Effector memory CD4-positive, alpha-beta T cell (primary cell): ENCODE results near the gene SNRPA.

Experiments
- DNase-seq, 3 donors: peaks; one replicate each; pipeline ENCODE4 v3.0.0-alpha.2; 2020
- H3K27ac ChIP-seq: 2 replicates; pipeline ENCODE4 v1.7.0; 2013; ENCODE audit warnings: mild to moderate bottlenecking, low read length, moderate library complexity; ENCODE audit not compliant: insufficient read depth, poor library complexity, severe bottlenecking
- H3K27me3 ChIP-seq: replicated peaks from 2 replicates; pipeline ENCODE4 v1.7.0; 2013; ENCODE audit warnings: mild to moderate bottlenecking, low read length; ENCODE audit not compliant: insufficient read depth, control insufficient read depth, poor library complexity, severe bottlenecking
- H3K36me3 ChIP-seq: 2 replicates; pipeline ENCODE4 v1.7.0; 2013; ENCODE audit warnings: mild to moderate bottlenecking, low read length, moderate library complexity; ENCODE audit not compliant: control insufficient read depth, insufficient read depth
- H3K4me1 ChIP-seq: 2 replicates; pipeline ENCODE4 v1.7.0; 2013; ENCODE audit warnings: low read length, mild to moderate bottlenecking; ENCODE audit not compliant: control insufficient read depth, insufficient read depth, poor library complexity, severe bottlenecking
- H3K4me3 ChIP-seq: 2 replicates; pipeline ENCODE4 v1.7.0; 2013; ENCODE audit warnings: low read length, low read depth, mild to moderate bottlenecking; ENCODE audit not compliant: insufficient read depth, poor library complexity, severe bottlenecking
- H3K9me3 ChIP-seq: 2 replicates; pipeline ENCODE4 v1.7.0; 2013; ENCODE audit warnings: mild to moderate bottlenecking, low read length, moderate library complexity; ENCODE audit not compliant: control insufficient read depth
- total RNA-seq, 3 donors: gene quantifications; one replicate each; lab custom pipeline; 2026; lab: John Stamatoyannopoulos, UW

Gene SNRPA
- total RNA-seq = 43.9 to 61.4 (median 57.2) reads per million in 3 donors

GRCh38 chr19:40750874-40751537 is at the start of gene SNRPA:
SNRPA (plus strand) TSS chr19:40751203; CDS start chr19:40751409, 206 bp downstream.
- Histone ChIP-seq H3K4me3 (peak within 1 kb of the TSS; percentile 76), H3K36me3 (peaks cover 7% of the 10 kb centered on the region), H3K27ac (peak within 1 kb of the TSS; percentile 89), H3K4me1 (peaks cover 40% of the 10 kb centered on the region), H3K27me3 (no peaks in the 10 kb centered on the region), H3K9me3 (no peaks in the 10 kb centered on the region)
- peak; percentile 90 to 94 (median 94) for DNase-seq

GRCh38 chr19:40701758-40702157 is 49.2 kb upstream of the SNRPA start:
- H3K4me1 ChIP-seq = no peaks in the 10 kb centered on the region
- peaks cover 28% of the 10 kb centered on the region for H3K36me3 ChIP-seq
- no peaks in the 10 kb centered on the region for H3K9me3 ChIP-seq
- no peaks in the 10 kb centered on the region for H3K27me3 ChIP-seq
- no peak overlapping the region for H3K27ac ChIP-seq
- DNase-seq = no peak
- no peak overlapping the region for H3K4me3 ChIP-seq

DNA sequence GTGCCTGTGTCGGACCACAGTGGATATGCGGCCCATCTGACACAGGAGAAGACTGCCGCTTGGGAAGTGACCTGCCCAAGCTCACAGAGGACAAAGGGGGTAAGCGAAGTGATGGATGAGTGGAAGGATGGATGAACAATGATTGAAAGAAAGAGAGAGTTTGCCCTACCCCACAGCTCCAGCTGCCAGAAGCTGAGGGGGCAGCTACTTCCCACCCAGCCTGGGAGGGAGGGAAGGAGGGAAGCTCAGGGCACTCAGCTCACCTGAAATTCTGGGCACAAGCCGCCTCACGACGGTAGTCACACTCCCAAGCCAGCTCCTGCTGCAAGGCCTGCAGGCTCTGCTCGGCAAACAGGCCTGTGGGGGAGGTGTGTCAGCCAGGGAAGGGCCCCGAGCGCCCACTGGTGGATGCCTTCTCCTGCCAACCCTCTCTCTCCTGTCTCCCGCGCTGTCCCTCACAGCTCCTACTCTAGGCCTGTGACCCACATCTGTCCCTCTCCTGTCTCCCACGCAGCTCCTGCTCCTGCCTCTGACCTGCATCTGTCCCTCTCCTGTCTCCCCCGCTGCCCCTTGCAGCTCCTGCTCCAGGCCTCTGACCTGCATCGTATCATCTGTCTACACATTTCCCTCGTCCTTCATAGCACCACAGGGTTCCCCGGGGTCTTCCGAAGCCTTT is 48.5 kb upstream of the SNRPA start:
- Histone ChIP-seq H3K4me3 (no peak overlapping the region), H3K27me3 (no peaks in the 10 kb centered on the region), H3K27ac (no peak overlapping the region), H3K36me3 (peaks cover 28% of the 10 kb centered on the region), H3K9me3 (no peaks in the 10 kb centered on the region), H3K4me1 (no peaks in the 10 kb centered on the region)
- no peak for DNase-seq

GRCh38 chr19:40703029-40703755 is 47.8 kb upstream of the SNRPA start:
- Histone ChIP-seq H3K9me3 (no peaks in the 10 kb centered on the region), H3K36me3 (peaks cover 31% of the 10 kb centered on the region), H3K27me3 (no peaks in the 10 kb centered on the region), H3K4me1 (no peaks in the 10 kb centered on the region), H3K27ac (no peak overlapping the region), H3K4me3 (no peak overlapping the region)
- no peak for DNase-seq

DNA sequence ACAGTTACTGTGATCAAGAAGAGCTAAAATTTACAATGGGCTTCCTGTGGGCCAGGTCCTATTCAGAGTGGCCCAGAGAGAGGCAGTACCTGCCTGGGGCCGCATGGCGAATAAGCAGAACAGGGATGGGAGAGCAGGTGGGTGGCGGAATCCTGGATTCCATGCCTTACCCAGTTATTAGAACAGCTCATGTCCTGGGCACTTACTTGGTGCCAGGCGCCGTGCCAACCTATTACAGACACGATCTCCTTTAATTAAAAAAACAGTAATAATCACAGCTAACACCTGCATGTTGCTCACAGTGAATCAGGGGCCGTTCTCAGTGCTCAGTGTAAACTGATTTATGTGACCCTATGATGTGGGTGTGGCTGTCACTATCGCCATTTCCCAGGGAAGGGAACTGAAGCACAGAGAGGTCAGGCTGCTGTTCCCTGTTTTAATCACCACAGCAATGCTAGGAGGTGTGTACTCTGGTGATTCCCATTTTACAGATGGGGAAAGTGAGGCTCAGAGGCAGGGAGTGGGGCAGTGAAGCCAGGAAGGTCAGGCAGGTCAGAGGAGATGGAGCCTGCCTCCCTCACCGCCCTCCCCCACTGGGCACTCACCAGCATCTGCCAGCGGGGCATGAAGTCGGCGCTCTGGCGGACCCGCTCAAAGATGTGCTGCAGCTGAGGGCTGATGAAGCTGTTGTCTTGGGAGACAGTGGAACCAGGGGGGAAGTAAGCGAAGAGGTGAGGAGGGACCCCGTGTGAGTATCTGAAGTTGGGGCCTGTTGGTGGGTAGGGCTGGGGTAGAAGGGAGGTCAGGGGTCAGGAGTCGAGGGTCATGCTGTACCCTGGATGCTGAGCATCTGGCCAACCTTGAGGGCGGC is 46.3 kb upstream of the SNRPA start:
- Histone ChIP-seq H3K4me3 (no peak overlapping the region), H3K27me3 (no peaks in the 10 kb centered on the region), H3K27ac (no peak overlapping the region), H3K4me1 (no peaks in the 10 kb centered on the region), H3K36me3 (peaks cover 34% of the 10 kb centered on the region), H3K9me3 (no peaks in the 10 kb centered on the region)
- DNase-seq = no peak

DNA sequence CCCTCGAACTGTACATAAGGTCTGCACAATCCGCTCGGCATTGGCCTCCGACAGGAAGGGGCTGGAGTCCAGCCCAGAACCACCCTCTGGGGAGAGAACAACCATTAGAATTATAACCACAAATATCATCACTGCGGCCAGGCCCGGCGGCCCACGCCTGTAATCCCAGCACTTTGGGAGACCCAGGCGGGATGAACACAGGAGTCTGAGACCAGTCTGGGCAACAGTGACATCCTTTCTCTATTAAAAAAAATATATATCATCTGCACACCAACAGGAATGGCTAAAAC is 45.7 kb upstream of the SNRPA start:
- Histone ChIP-seq H3K4me1 (no peaks in the 10 kb centered on the region), H3K27ac (no peak overlapping the region), H3K4me3 (no peak overlapping the region), H3K36me3 (peaks cover 36% of the 10 kb centered on the region), H3K9me3 (no peaks in the 10 kb centered on the region), H3K27me3 (no peaks in the 10 kb centered on the region)
- DNase-seq = no peak

DNA sequence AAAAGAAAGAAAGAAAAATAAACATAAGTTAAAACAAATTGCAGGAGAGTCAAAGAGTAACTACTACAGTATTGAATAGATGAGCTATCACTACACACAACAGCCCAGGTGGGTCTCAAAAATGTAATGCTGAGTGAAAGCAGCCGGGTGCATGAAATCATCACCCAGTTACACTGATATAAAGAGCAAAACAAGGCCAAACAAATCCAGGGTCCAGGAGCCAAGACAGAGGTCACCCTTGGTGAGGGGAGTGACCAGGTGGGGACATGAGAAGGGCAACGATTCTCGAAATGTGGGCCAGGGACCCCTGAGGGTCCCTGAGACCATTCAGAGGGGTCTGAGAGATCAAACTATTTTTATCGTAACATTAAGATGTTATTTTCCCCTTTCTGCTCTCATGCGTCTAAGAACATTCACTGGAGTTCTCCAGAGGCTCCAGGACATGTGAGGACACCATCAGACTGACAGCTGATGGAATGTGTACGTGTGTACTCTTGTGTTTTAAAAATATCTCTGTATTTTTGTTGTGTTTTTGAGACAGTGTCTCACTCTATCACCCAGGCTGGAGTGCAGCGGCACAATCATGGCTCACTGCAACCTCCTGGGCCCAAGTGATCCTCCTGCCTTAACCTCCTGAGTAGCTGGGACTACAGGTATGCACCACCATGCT is 44.9 kb upstream of the SNRPA start:
- H3K36me3 ChIP-seq = peaks cover 34% of the 10 kb centered on the region
- no peaks in the 10 kb centered on the region for H3K4me1 ChIP-seq
- no peak overlapping the region for H3K27ac ChIP-seq
- no peaks in the 10 kb centered on the region for H3K9me3 ChIP-seq
- no peak overlapping the region for H3K4me3 ChIP-seq
- DNase-seq = no peak
- no peaks in the 10 kb centered on the region for H3K27me3 ChIP-seq

DNA sequence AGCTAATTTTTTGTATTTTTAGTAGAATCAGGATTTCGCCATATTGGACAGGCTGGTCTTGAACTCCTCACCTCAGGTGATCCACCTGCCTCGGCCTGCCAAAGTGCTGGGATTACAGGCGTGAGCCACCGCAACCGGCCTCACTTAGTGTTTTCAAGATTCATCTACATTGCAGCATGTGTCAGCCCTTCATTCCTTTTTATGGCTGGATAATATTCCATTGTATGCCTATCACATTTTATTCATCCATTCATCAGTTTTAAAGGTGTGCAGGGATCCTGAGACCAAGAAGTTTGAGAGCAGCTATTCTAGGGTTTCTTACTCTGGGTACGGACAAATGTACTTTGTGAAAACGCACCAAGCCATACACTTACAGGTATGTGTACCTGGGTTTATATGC is 43.4 kb upstream of the SNRPA start:
- Histone ChIP-seq H3K27me3 (no peaks in the 10 kb centered on the region), H3K36me3 (peaks cover 23% of the 10 kb centered on the region), H3K27ac (no peak overlapping the region), H3K9me3 (no peaks in the 10 kb centered on the region), H3K4me1 (no peaks in the 10 kb centered on the region), H3K4me3 (no peak overlapping the region)
- no peak for DNase-seq

DNA sequence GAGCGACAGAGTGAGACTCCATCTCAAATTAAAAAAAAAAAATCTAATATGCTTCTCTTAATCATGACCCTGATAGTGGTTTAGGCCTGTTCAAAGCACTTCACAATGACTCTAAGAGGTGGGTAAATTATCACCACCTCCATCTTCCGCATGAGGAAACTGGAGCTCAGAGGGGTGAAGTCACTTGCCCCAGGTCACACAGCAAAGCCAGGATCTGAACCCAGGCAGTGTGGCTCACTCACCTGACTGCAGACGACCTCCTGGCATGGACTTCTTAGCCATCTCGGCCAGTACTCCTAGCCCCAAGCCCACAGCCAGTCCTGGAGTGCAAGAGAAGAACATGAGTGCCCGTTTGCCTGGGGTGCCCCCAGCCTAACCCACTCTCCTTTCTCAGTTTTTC is 41.2 kb upstream of the SNRPA start:
- H3K9me3 ChIP-seq = no peaks in the 10 kb centered on the region
- peaks cover 9% of the 10 kb centered on the region for H3K4me1 ChIP-seq
- no peak for DNase-seq
- H3K4me3 ChIP-seq = no peak overlapping the region
- no peak overlapping the region for H3K27ac ChIP-seq
- H3K36me3 ChIP-seq = peaks cover 9% of the 10 kb centered on the region
- H3K27me3 ChIP-seq = no peaks in the 10 kb centered on the region
